ENCODE results near the gene SPAG5. TPM values are rescaled to one million over a fixed set of nuclear protein-coding genes. Genes with fewer than 3 reads are reported as not detected.

The SPAG5 gene
- total RNA-seq, 1 experiment from 2014 or later = 219 TPM

GRCh38 chr17:28599311-28600184 lies 723 bp upstream of the SPAG5 start:
- TSS peak; percentile 77 for BruUV-seq (replicated peaks)
- POLR2A ChIA-PET (ENCODE audit: low non-redundant PET) = no interaction called here

GRCh38 chr17:28598389-28598788 lies 436 bp downstream of the SPAG5 start:
- Histone ChIP-seq H3K36me3 (ENCODE audit: insufficient read depth, low read length, poor library complexity, severe bottlenecking) (peaks cover 32% of the 10 kb centered on the region), H3K27ac (ENCODE audit: low read depth, low read length, poor library complexity, severe bottlenecking) (peak overlapping the region; percentile 95), H3K9me3 (ENCODE audit: low read depth, low read length, poor library complexity, severe bottlenecking) (no peaks in the 10 kb centered on the region), H3K4me3 (ENCODE audit: low read depth, low read length, poor library complexity, severe bottlenecking) (peak overlapping the region; percentile 96), H3K4me1 (ENCODE audit: insufficient read depth, low read length, poor library complexity, severe bottlenecking) (peaks cover 10% of the 10 kb centered on the region), H3K27me3 (replicated peaks; ENCODE audit: insufficient read depth, low read depth, low read length, poor library complexity) (no peaks in the 10 kb centered on the region)
- BruUV-seq (replicated peaks) = TSS peak; percentile 63
- CTCF ChIA-PET = interaction anchor here (1.0 to 1.2 kb wide), 2 partner anchors 15 to 49 kb away, joined by 3 read pairs; no protein-coding TSS in a partner anchor
- POLR2A ChIA-PET (ENCODE audit: low non-redundant PET) = no interaction called here
- intact Hi-C loops (cut with micrococcal nuclease; ENCODE audit: unreplicated experiment) = no loop called here
- no peak for TF ChIP-seq CTCF (conservative IDR thresholded peaks at IDR 0.05; ENCODE audit: low read depth, low read length)
- DNase-seq (ENCODE audit: low spot score) = no peak

More at GRCh38 chr17:28599311-28600184, 723 bp upstream of the SPAG5 start:
- no peaks in the 10 kb centered on the region for H3K9me3 ChIP-seq (ENCODE audit: low read depth, low read length, poor library complexity, severe bottlenecking)
- intact Hi-C loops (cut with micrococcal nuclease; ENCODE audit: unreplicated experiment) = no loop called here
- peaks cover 10% of the 10 kb centered on the region for H3K4me1 ChIP-seq (ENCODE audit: insufficient read depth, low read length, poor library complexity, severe bottlenecking)
- peak overlapping the region; percentile 95 for H3K27ac ChIP-seq (ENCODE audit: low read depth, low read length, poor library complexity, severe bottlenecking)
- no peaks in the 10 kb centered on the region for H3K27me3 ChIP-seq (replicated peaks; ENCODE audit: insufficient read depth, low read depth, low read length, poor library complexity)
- CTCF ChIA-PET = interaction anchor here (0.6 kb wide), 1 partner anchor 14 kb away, joined by 3 read pairs; the partner anchor contains the start of gene RSKR
- peak overlapping the region; percentile 96 for H3K4me3 ChIP-seq (ENCODE audit: low read depth, low read length, poor library complexity, severe bottlenecking)
- TF ChIP-seq EZH2 (IDR thresholded peaks at IDR 0.05; ENCODE audit: borderline replicate concordance, low read depth, low read length, poor library complexity, severe bottlenecking) = no peak
- no peak for TF ChIP-seq CTCF (conservative IDR thresholded peaks at IDR 0.05; ENCODE audit: low read depth, low read length)
- peaks cover 22% of the 10 kb centered on the region for H3K36me3 ChIP-seq (ENCODE audit: insufficient read depth, low read length, poor library complexity, severe bottlenecking)
- DNase-seq (ENCODE audit: low spot score) = peak; percentile 91

GRCh38 chr17:28597606-28598383 lies 1.0 kb downstream of the SPAG5 start:
- peak overlapping the region; percentile 95 for H3K27ac ChIP-seq (ENCODE audit: low read depth, low read length, poor library complexity, severe bottlenecking)
- H3K36me3 ChIP-seq (ENCODE audit: insufficient read depth, low read length, poor library complexity, severe bottlenecking) = peaks cover 38% of the 10 kb centered on the region
- ChIA-PET CTCF (interaction anchor here (1.0 to 1.2 kb wide), 2 partner anchors 15 to 49 kb away, joined by 3 read pairs; no protein-coding TSS in a partner anchor), POLR2A (ENCODE audit: low non-redundant PET) (no interaction called here)
- no peaks in the 10 kb centered on the region for H3K27me3 ChIP-seq (replicated peaks; ENCODE audit: insufficient read depth, low read depth, low read length, poor library complexity)
- BruUV-seq (replicated peaks) = no TSS peak
- H3K4me1 ChIP-seq (ENCODE audit: insufficient read depth, low read length, poor library complexity, severe bottlenecking) = peaks cover 10% of the 10 kb centered on the region
- H3K9me3 ChIP-seq (ENCODE audit: low read depth, low read length, poor library complexity, severe bottlenecking) = no peaks in the 10 kb centered on the region
- TF ChIP-seq CTCF (conservative IDR thresholded peaks at IDR 0.05; ENCODE audit: low read depth, low read length) = no peak
- TF ChIP-seq EZH2 (IDR thresholded peaks at IDR 0.05; ENCODE audit: borderline replicate concordance, low read depth, low read length, poor library complexity, severe bottlenecking) = no peak
- DNase-seq (ENCODE audit: low spot score) = no peak
- peak overlapping the region; percentile 96 for H3K4me3 ChIP-seq (ENCODE audit: low read depth, low read length, poor library complexity, severe bottlenecking)
- intact Hi-C loops (cut with micrococcal nuclease; ENCODE audit: unreplicated experiment) = no loop called here

Data from A673 (cell line).